Uterus (tissue), 4 donors: ENCODE measurements around the gene MXD4. TPM values are rescaled to one million over a fixed set of nuclear protein-coding genes. Genes with fewer than 3 reads are reported as not detected.
A peak's percentile ranks its signal among the peaks of the same experiment; 100 is the strongest.

ENCODE experiments used
- DNase-seq, 2 donors: peaks; one replicate each; pipeline ENCODE4 v3.0.0-alpha.2; 2019 to 2020
- H3K27ac ChIP-seq, 2 donors: fragments of 200-600 bp; sonication (generic); 1 replicate in 1 of 2; 2 replicates in 1 of 2; pipeline ENCODE4 v1.5.1; 2016 to 2018
- H3K27me3 ChIP-seq, 2 donors: fragments of 200-600 bp; sonication (generic); one replicate each; pipeline ENCODE4 v1.5.1; 2018 to 2019; ENCODE audit warnings: control low read depth in 1 of 2
- H3K36me3 ChIP-seq, 2 donors: fragments of 200-600 bp; sonication (generic); one replicate each; pipeline ENCODE4 v1.5.1; 2019; ENCODE audit warnings: control low read depth in 1 of 2
- H3K4me1 ChIP-seq, 2 donors: fragments of 200-600 bp; sonication (generic); one replicate each; pipeline ENCODE4 v1.5.1; 2018 to 2019; ENCODE audit warnings: control low read depth in 1 of 2
- H3K4me3 ChIP-seq, 2 donors: fragments of 200-600 bp; sonication (generic); 1 replicate in 1 of 2; 2 replicates in 1 of 2; pipeline ENCODE4 v1.5.1; 2018 to 2019; ENCODE audit warnings: mild to moderate bottlenecking in 1 of 2
- H3K9me3 ChIP-seq, 2 donors: fragments of 200-600 bp; sonication (generic); one replicate each; pipeline ENCODE4 v1.5.1; 2019; ENCODE audit warnings: control low read depth in 1 of 2
- POLR2A ChIP-seq, 2 donors: fragments of 450-650 bp; IDR thresholded peaks; one replicate each; pipeline ENCODE4 v1.6.1; 2016; ENCODE audit warnings: antibody characterized with exemption in 2 of 2, mild to moderate bottlenecking in 1 of 2, moderate library complexity in 1 of 2
- intact Hi-C: fragments of 100-400 bp; cut with DNase I; formaldehyde crosslinking; loops from one replicate; pipeline ENCODE4 v1.15.1; 2023; ENCODE audit warnings: low total_unique reads
- total RNA-seq, 4 donors: library from RNA; depleted of rRNA in 3 of 4; stranded (reverse); fragments of >200 nt in 3 of 4; gene quantifications; one replicate each; pipeline versions ENCODE4 v1.1.0 to v1.2.4, GENCODE V29; 2014 to 2023
- TF ChIP-seq, protein P1 (sequence below), 4 experiments: fragments of 200-600 bp in 2 of 4; fragments of 450-650 bp in 2 of 4; sonication (generic) in 2 of 4; IDR thresholded peaks; one replicate each; pipeline ENCODE4 v1.5.1; 2016 to 2019; ENCODE audit warnings: antibody characterized with exemption in 4 of 4, mild to moderate bottlenecking in 2 of 4, moderate library complexity in 1 of 4
- donor health status: DM: yes; HTN: yes; CAD: no.

MXD4 gene
- total RNA-seq, 4 donors from 2014 or later, result 15.4 to 53.1 (median 31.8) TPM

DNA sequence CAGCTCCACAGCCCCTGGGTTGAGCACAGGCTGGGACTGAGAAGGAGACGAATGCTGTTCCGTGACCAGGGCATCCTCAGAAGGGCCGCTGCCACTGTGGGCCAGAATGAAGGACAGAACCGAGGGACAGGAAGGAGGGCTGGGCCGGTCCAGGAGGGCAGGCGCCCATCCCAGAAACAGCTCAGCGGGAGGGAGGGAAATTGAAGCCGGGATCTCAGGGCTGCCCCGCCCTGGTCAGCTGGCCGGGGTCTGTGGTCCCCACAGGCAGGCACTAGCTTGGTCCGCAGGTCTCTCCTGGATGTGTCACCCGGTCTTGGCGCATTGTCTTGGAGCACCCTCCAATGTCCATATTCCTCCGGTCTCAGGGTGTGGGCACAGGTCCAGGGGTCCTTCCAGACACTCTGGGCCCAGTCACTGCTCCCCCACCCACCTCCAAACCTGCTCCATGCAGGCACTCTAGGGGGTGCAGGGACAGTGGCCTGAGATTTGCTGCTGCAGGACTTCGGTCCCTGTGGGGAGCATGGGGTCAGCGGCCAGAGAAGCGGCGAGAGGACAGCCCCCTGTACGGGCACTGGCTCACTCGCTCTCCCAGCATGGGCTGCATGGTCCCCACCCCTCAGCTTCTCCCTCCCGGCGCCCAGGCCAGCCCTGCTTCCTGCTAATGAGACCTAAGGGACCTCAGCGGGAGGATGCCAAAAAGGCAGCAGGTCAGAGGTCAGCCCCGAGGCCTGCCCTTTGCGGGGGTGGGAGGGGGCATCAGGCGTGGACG lies 23.9 kb upstream of the MXD4 start:
- H3K27me3 ChIP-seq, result no peaks in the 10 kb centered on the region
- DNase-seq, result peak in 1 of 2 donors; percentile 10
- no peaks in the 10 kb centered on the region for H3K36me3 ChIP-seq
- intact Hi-C loops, result no loop called here
- TF ChIP-seq, protein P1, sequence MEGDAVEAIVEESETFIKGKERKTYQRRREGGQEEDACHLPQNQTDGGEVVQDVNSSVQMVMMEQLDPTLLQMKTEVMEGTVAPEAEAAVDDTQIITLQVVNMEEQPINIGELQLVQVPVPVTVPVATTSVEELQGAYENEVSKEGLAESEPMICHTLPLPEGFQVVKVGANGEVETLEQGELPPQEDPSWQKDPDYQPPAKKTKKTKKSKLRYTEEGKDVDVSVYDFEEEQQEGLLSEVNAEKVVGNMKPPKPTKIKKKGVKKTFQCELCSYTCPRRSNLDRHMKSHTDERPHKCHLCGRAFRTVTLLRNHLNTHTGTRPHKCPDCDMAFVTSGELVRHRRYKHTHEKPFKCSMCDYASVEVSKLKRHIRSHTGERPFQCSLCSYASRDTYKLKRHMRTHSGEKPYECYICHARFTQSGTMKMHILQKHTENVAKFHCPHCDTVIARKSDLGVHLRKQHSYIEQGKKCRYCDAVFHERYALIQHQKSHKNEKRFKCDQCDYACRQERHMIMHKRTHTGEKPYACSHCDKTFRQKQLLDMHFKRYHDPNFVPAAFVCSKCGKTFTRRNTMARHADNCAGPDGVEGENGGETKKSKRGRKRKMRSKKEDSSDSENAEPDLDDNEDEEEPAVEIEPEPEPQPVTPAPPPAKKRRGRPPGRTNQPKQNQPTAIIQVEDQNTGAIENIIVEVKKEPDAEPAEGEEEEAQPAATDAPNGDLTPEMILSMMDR (IDR thresholded peaks at IDR 0.05), result no peak
- no peak for TF ChIP-seq POLR2A (IDR thresholded peaks at IDR 0.05)
- no peak overlapping the region for H3K27ac ChIP-seq
- no peaks in the 10 kb centered on the region for H3K9me3 ChIP-seq
- no peaks in the 10 kb centered on the region for H3K4me1 ChIP-seq
- H3K4me3 ChIP-seq, result no peak overlapping the region

DNA sequence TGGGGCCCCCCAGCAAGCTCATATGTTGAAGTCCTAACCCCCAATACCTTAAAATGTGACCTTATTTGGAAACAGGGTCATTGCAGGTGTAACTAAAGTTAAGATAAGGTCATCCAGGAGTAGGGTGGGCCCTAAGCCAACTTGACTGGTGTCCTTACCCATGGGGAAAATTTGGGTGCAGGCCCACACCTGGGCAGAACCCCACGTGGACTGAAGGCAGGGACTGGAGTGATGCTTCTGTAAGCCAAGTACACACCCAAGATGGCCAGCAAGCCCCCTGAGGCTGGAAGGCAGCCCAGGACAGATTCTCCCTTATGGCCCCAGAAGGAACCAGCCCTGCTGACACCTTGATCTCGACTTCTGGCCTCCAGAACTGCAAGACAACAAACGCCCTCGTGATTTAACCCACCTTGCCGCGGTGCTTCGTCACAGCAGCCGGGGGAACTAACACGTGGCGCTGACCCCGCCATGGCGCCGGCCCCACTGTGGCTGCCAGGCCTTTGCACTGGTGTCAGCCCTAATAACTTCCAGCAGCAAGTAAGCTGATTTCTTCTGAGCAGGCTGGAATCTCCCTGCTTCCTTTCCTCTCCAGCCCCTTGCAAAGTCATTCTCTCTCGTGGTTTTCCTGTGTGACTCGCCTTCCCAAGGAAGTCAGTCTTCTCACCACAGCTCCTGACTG lies 23.2 kb upstream of the MXD4 start:
- no peaks in the 10 kb centered on the region for H3K36me3 ChIP-seq
- DNase-seq, result peak in 1 of 2 donors; percentile 10
- H3K4me1 ChIP-seq, result no peaks in the 10 kb centered on the region
- TF ChIP-seq, protein P1 (IDR thresholded peaks at IDR 0.05), result no peak
- no peak for TF ChIP-seq POLR2A (IDR thresholded peaks at IDR 0.05)
- intact Hi-C loops, result no loop called here
- H3K4me3 ChIP-seq, result no peak overlapping the region
- H3K27ac ChIP-seq, result no peak overlapping the region
- H3K9me3 ChIP-seq, result no peaks in the 10 kb centered on the region
- H3K27me3 ChIP-seq, result no peaks in the 10 kb centered on the region

DNA sequence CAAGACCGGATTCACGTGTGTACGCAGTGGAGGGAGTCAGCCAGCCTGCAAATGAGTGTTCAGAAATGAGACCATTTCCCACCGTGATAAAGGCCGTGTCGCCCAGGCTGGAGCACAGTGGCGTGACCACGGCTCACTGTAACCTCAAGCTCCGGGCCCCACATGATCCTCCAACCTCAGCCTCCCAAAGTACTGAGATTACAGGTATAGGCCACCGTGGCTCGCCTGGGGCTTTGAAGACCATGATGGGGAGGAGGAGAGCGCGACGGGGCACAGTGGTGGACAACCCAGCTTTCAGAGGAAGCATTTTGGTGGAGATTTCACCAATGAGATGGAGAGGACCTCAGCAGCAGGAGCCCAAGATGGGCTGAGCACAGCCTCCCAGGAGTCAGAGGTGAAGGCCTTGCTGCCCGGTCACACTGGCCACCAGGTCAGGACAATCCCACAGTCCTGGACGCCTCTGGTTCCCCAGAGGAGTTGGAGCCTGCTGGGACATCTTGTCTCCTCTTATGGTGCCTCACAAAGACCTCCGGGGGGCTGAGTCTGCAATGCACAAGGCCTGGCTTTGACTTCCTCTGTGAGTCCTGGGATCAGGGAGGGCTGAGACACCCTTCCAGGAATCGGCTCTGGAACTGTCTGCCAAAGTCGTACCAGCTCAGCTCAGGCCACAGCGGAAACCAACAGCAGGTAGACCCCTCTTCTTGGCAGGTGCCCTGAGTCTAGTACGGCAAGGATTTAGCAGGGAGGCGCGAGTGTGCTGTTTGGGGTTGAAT lies 22.4 kb upstream of the MXD4 start:
- Histone ChIP-seq H3K36me3 (no peaks in the 10 kb centered on the region), H3K27me3 (no peaks in the 10 kb centered on the region), H3K9me3 (no peaks in the 10 kb centered on the region), H3K4me3 (no peak overlapping the region), H3K4me1 (no peaks in the 10 kb centered on the region), H3K27ac (no peak overlapping the region)
- intact Hi-C loops, result no loop called here
- TF ChIP-seq POLR2A (IDR thresholded peaks at IDR 0.05), result no peak
- TF ChIP-seq, protein P1 (IDR thresholded peaks at IDR 0.05), result no peak
- DNase-seq, result peak in 1 of 2 donors; percentile 11

DNA sequence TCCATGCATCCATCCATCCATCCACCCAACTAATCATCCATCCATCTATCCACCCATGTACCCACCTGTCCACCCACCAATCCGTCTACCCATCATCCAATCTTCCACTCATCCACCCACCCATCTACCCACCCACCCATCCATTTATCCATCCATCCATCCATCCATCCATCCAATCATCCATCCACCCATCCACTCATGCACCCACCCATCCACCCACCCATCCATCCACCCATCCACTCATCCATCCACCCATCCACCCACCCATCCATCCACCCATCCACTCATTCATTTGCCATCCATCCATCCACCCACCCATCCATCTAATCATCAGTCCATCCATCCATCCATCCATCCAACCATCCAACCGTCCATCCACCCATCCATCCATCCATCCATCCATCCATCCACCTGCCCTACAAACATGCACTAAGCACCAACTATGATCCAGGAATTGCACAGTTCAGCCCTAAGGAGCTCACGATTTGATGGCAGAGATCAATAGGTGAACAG lies 21.3 kb upstream of the MXD4 start:
- no peak overlapping the region for H3K4me3 ChIP-seq
- no peaks in the 10 kb centered on the region for H3K4me1 ChIP-seq
- intact Hi-C loops, result no loop called here
- H3K27me3 ChIP-seq, result no peaks in the 10 kb centered on the region
- DNase-seq, result no peak
- H3K27ac ChIP-seq, result no peak overlapping the region
- no peak for TF ChIP-seq POLR2A (IDR thresholded peaks at IDR 0.05)
- TF ChIP-seq, protein P1 (IDR thresholded peaks at IDR 0.05), result no peak
- H3K9me3 ChIP-seq, result no peaks in the 10 kb centered on the region
- no peaks in the 10 kb centered on the region for H3K36me3 ChIP-seq
